Keratinocyte (primary cell): ENCODE data around the gene KEL.

Experiments
- EZH2 ChIP-seq: IDR thresholded peaks from one replicate; pipeline ENCODE4 v1.6.1; 2012; ENCODE audit warnings: inconsistent platforms, mild to moderate bottlenecking, low read length, moderate library complexity
- TF ChIP-seq, protein P1 (sequence below), 3 experiments: IDR thresholded peaks in 1 of 3; conservative IDR thresholded peaks in 1 of 3; optimal IDR thresholded peaks in 1 of 3; 2 replicates in 2 of 3; 3 replicates in 1 of 3; pipeline versions ENCODE3 to v1.5.1; 2011; ENCODE audit warnings: low read length in 3 of 3, mild to moderate bottlenecking in 3 of 3, moderate library complexity in 2 of 3, control low read depth in 1 of 3, inconsistent platforms in 1 of 3; ENCODE audit not compliant: insufficient read depth in 2 of 3; ENCODE audit errors: extremely low read depth in 1 of 3

GRCh38 chr7:142997456-142997989, 35.4 kb upstream of the KEL start:
- TF ChIP-seq, protein P1, sequence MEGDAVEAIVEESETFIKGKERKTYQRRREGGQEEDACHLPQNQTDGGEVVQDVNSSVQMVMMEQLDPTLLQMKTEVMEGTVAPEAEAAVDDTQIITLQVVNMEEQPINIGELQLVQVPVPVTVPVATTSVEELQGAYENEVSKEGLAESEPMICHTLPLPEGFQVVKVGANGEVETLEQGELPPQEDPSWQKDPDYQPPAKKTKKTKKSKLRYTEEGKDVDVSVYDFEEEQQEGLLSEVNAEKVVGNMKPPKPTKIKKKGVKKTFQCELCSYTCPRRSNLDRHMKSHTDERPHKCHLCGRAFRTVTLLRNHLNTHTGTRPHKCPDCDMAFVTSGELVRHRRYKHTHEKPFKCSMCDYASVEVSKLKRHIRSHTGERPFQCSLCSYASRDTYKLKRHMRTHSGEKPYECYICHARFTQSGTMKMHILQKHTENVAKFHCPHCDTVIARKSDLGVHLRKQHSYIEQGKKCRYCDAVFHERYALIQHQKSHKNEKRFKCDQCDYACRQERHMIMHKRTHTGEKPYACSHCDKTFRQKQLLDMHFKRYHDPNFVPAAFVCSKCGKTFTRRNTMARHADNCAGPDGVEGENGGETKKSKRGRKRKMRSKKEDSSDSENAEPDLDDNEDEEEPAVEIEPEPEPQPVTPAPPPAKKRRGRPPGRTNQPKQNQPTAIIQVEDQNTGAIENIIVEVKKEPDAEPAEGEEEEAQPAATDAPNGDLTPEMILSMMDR (optimal IDR thresholded peaks at IDR 0.05 in 1 of 3, IDR thresholded peaks at IDR 0.05 in 1 of 3, conservative IDR thresholded peaks at IDR 0.05 in 1 of 3; ENCODE audit: extremely low read depth in 1 of 3, insufficient read depth in 2 of 3, low read length in 3 of 3), result no peak
- no peak for TF ChIP-seq EZH2
